ENCODE measurements around the gene ADAMTS8. TPM values are rescaled to one million over a fixed set of nuclear protein-coding genes. Genes with fewer than 3 reads are reported as not detected.
A peak's percentile ranks its signal among the peaks of the same experiment; 100 is the strongest.

Gene ADAMTS8
- total RNA-seq, 2 donors from 2014 or later = 1.00 to 4.0 TPM

- Histone ChIP-seq H3K9me3 (ENCODE audit: control insufficient read depth, low read length) (no peaks in the 10 kb centered on the region), H3K4me1 (ENCODE audit: control insufficient read depth, insufficient read depth, low read length) (no peaks in the 10 kb centered on the region), H3K4me3 (ENCODE audit: low read length) (peak overlapping the region; percentile 81), H3K27ac (ENCODE audit: low read depth, low read length) (no peak overlapping the region), H3K36me3 (ENCODE audit: control insufficient read depth, insufficient read depth, low read length) (no peaks in the 10 kb centered on the region), H3K9ac (ENCODE audit: extremely low read depth, low read length, poor library complexity, severe bottlenecking) (no peak overlapping the region), H3K27me3 (ENCODE audit: control insufficient read depth, insufficient read depth, low read length, poor library complexity, severe bottlenecking) (peaks cover 41% of the 10 kb centered on the region)
- TF ChIP-seq CTCF (conservative IDR thresholded peaks at IDR 0.05) = no peak
- WGBS, 2 experiments (ENCODE audit: insufficient coverage in 1 of 2, insufficient read length in 1 of 2) = 3 to 14% methylated on average over 8 to 11 of the region's 11 CpGs
- peaks cover 5% of the 10 kb centered on the region for H3K4me1 Mint-ChIP-seq
- no peak for DNase-seq
- H3K9me3 Mint-ChIP-seq = peaks cover 1% of the 10 kb centered on the region
- peak overlapping the region; percentile 63 for H3K4me3 Mint-ChIP-seq
- H3K36me3 Mint-ChIP-seq (ENCODE audit: low read depth) = no peaks in the 10 kb centered on the region
- peaks cover 63% of the 10 kb centered on the region for H3K27me3 Mint-ChIP-seq (ENCODE audit: insufficient read depth)
- no peak overlapping the region for H3K27ac Mint-ChIP-seq
These were observed 19.6 kb upstream of the ADAMTS8 start for GRCh38 chr11:130448039-130448415.

- 90 to 96% methylated on average over 2 to 3 of the region's 3 CpGs for WGBS, 2 experiments (ENCODE audit: insufficient coverage in 1 of 2, insufficient read length in 1 of 2)
- Histone ChIP-seq H3K36me3 (ENCODE audit: control insufficient read depth, insufficient read depth, low read length) (no peaks in the 10 kb centered on the region), H3K9me3 (ENCODE audit: control insufficient read depth, low read length) (no peaks in the 10 kb centered on the region), H3K4me3 (ENCODE audit: low read length) (no peak overlapping the region), H3K27me3 (ENCODE audit: control insufficient read depth, insufficient read depth, low read length, poor library complexity, severe bottlenecking) (peaks cover 25% of the 10 kb centered on the region), H3K27ac (ENCODE audit: low read depth, low read length) (no peak overlapping the region), H3K9ac (ENCODE audit: extremely low read depth, low read length, poor library complexity, severe bottlenecking) (no peak overlapping the region), H3K4me1 (ENCODE audit: control insufficient read depth, insufficient read depth, low read length) (no peaks in the 10 kb centered on the region)
- H3K36me3 Mint-ChIP-seq (ENCODE audit: low read depth) = no peaks in the 10 kb centered on the region
- H3K9me3 Mint-ChIP-seq = peaks cover 5% of the 10 kb centered on the region
- H3K27me3 Mint-ChIP-seq (ENCODE audit: insufficient read depth) = peaks cover 50% of the 10 kb centered on the region
- H3K4me1 Mint-ChIP-seq = peaks cover 5% of the 10 kb centered on the region
- no peak overlapping the region for H3K4me3 Mint-ChIP-seq
- DNase-seq = no peak
- TF ChIP-seq CTCF (conservative IDR thresholded peaks at IDR 0.05) = no peak
- no peak overlapping the region for H3K27ac Mint-ChIP-seq
These were observed 17.4 kb upstream of the ADAMTS8 start for GRCh38 chr11:130445788-130446187.

- peaks cover 37% of the 10 kb centered on the region for H3K27me3 Mint-ChIP-seq (ENCODE audit: insufficient read depth)
- no peak overlapping the region for H3K9ac ChIP-seq (ENCODE audit: extremely low read depth, low read length, poor library complexity, severe bottlenecking)
- WGBS, 2 experiments (ENCODE audit: insufficient coverage in 1 of 2, insufficient read length in 1 of 2) = 88 to 94% methylated on average over 2 to 4 of the region's 4 CpGs
- H3K9me3 Mint-ChIP-seq = peaks cover 3% of the 10 kb centered on the region
- no peaks in the 10 kb centered on the region for H3K4me1 Mint-ChIP-seq
- H3K27ac Mint-ChIP-seq = no peak overlapping the region
- H3K27me3 ChIP-seq (ENCODE audit: control insufficient read depth, insufficient read depth, low read length, poor library complexity, severe bottlenecking) = peaks cover 5% of the 10 kb centered on the region
- H3K4me3 ChIP-seq (ENCODE audit: low read length) = no peak overlapping the region
- no peaks in the 10 kb centered on the region for H3K36me3 ChIP-seq (ENCODE audit: control insufficient read depth, insufficient read depth, low read length)
- no peak overlapping the region for H3K4me3 Mint-ChIP-seq
- H3K9me3 ChIP-seq (ENCODE audit: control insufficient read depth, low read length) = no peaks in the 10 kb centered on the region
- no peak overlapping the region for H3K27ac ChIP-seq (ENCODE audit: low read depth, low read length)
- H3K4me1 ChIP-seq (ENCODE audit: control insufficient read depth, insufficient read depth, low read length) = no peaks in the 10 kb centered on the region
- TF ChIP-seq CTCF (conservative IDR thresholded peaks at IDR 0.05) = no peak
- no peaks in the 10 kb centered on the region for H3K36me3 Mint-ChIP-seq (ENCODE audit: low read depth)
- DNase-seq = no peak
These were observed 14.3 kb upstream of the ADAMTS8 start for GRCh38 chr11:130442737-130443136.
